Measurements from ENCODE around the gene ZNF10.

- TF ChIP-seq CTCF (IDR thresholded peaks at IDR 0.05) = no peak
- TF ChIP-seq EZH2 (IDR thresholded peaks at IDR 0.05) = no peak
Observed at GRCh38 chr12:133130038-133130807, at the start of gene ZNF10, which contains the start of gene ZNF891.

All from neural progenitor cell (in vitro differentiated cells).